Heart left ventricle (tissue), 16 donors: ENCODE results near the gene GYS1. TPM values are rescaled to one million over a fixed set of nuclear protein-coding genes. Genes with fewer than 3 reads are reported as not detected.
A peak's percentile ranks its signal among the peaks of the same experiment; 100 is the strongest.

Experiments
- ATAC-seq, 4 donors: fragments of 200-7000 bp; cut with Tn5 transposase; one replicate each; pipeline ENCODE4 v1.9.1; 2020 to 2022; ENCODE audit warnings: moderate library complexity in 4 of 4, mild to moderate bottlenecking in 3 of 4, moderate number of reproducible peaks in 1 of 4
- DNase-seq, 5 donors: peaks; one replicate each; pipeline ENCODE4 v3.0.0-alpha.2; 2020
- H3K27ac ChIP-seq, 12 donors: fragments of 200-600 bp; sonication (generic) in 4 of 12; one replicate each; pipeline versions ENCODE4 v1.5.0 to v1.8.0; 2016 to 2022; ENCODE audit warnings: mild to moderate bottlenecking in 2 of 12
- H3K27me3 ChIP-seq, 9 donors: fragments of 200-600 bp; sonication (generic) in 2 of 9; one replicate each; pipeline versions ENCODE4 v1.5.1 to v1.8.0; 2016 to 2022; ENCODE audit warnings: mild to moderate bottlenecking in 3 of 9
- H3K36me3 ChIP-seq, 9 donors: fragments of 200-600 bp; sonication (generic) in 2 of 9; one replicate each; pipeline versions ENCODE4 v1.5.0 to v1.8.0; 2018 to 2022; ENCODE audit warnings: mild to moderate bottlenecking in 2 of 9
- H3K4me1 ChIP-seq, 12 donors: fragments of 200-600 bp; sonication (generic) in 4 of 12; one replicate each; pipeline versions ENCODE4 v1.5.0 to v1.8.0; 2016 to 2022; ENCODE audit warnings: mild to moderate bottlenecking in 3 of 12
- H3K4me3 ChIP-seq, 12 donors: fragments of 200-600 bp; sonication (generic) in 4 of 12; one replicate each; pipeline versions ENCODE4 v1.5.0 to v1.8.0; 2017 to 2022; ENCODE audit warnings: mild to moderate bottlenecking in 9 of 12, moderate library complexity in 4 of 12
- H3K9me3 ChIP-seq, 12 donors: fragments of 200-600 bp; sonication (generic) in 4 of 12; one replicate each; pipeline versions ENCODE4 v1.5.0 to v1.8.0; 2016 to 2022; ENCODE audit warnings: mild to moderate bottlenecking in 1 of 12
- POLR2A ChIP-seq, 2 donors: fragments of 450-650 bp; IDR thresholded peaks; one replicate each; pipeline ENCODE4 v1.6.1; 2017; ENCODE audit warnings: antibody characterized with exemption in 2 of 2, mild to moderate bottlenecking in 2 of 2, moderate library complexity in 2 of 2
- WGBS, 4 donors: extraction: QIAGEN DNeasy Blood & Tissue Kit in 2 of 4; methylation state at CpG; one replicate each; pipeline versions ENCODE4 v1.1.5 to v1.1.7; 2013 to 2018; 5-methylcytosine and 5-hydroxymethylcytosine counted together
- intact Hi-C, 10 donors: fragments of 100-400 bp; cut with DNase I; formaldehyde crosslinking; loops; one replicate each; pipeline versions ENCODE4 v1.11.1 to v1.14.2; 2022
- polyA plus RNA-seq, 2 donors: library from polyadenylated mRNA; stranded (reverse); fragments of 200-250 nt; gene quantifications; one replicate each; pipeline ENCODE4 v1.2.3, GENCODE V29; 2013
- total RNA-seq, 9 donors: library from RNA; depleted of rRNA in 2 of 9; stranded (reverse); fragments of >200 nt in 2 of 9; fragmentation: NEBNext Ultra II Directional in 3 of 9; extraction: Animal tissue kit (Norgen Biotek cat#: 25700) in 3 of 9; gene quantifications; one replicate each; pipeline versions ENCODE4 v1.1.0 to v1.2.4, GENCODE V29; 2016 to 2023
- TF ChIP-seq, protein P1 (sequence below), 12 donors: fragments of 200-600 bp; sonication (generic) in 4 of 12; IDR thresholded peaks; one replicate each; pipeline versions ENCODE4 v1.5.0 to v1.8.0; 2018 to 2022; ENCODE audit warnings: antibody characterized with exemption in 12 of 12, mild to moderate bottlenecking in 5 of 12
- donor health status: ischemic (EF 13 %, LVEDD 7.1; RV severe dilation, severe dysfunction).
- donor health status: healthy with polysubstance abuse.
- donor health status: DM: no; HTN: yes; CAD: no.
- donor health status: DM: no; HTN: no; CAD: no.
- donor health status: ischemic (EF 25% LVEDD 6.9; RV normal size, moderate dysfunction).
- donor health status: ischemic (EF 25% LVEDD 5.7; RV mildly dilated, moderate dysfunction).
- donor health status: healthy.
- donor health status: DM: yes; HTN: yes; CAD: no.
- donor health status: ischemic (EF 35%, LVEDD 5.7; RV mildly dilated, moderate dysfunction).
- donor health status: nonischemic (EF 11% LVEDD 7.7; RV severe dilation, severe dysfunction).
- donor health status: DM: yes; HTN: yes; CAD: no.
- donor health status: PGD.
- donor health status: ischemic (EF 29% LVEDD 5.4; RV normal size, mild dysfunction).
- donor health status: nonischemic (EF 23%, LVEDD 6.1; RV moderate dilation, normal function).

GYS1 gene
- total and polyA plus RNA-seq, 11 donors: 114 to 264 (median 170) TPM

DNA sequence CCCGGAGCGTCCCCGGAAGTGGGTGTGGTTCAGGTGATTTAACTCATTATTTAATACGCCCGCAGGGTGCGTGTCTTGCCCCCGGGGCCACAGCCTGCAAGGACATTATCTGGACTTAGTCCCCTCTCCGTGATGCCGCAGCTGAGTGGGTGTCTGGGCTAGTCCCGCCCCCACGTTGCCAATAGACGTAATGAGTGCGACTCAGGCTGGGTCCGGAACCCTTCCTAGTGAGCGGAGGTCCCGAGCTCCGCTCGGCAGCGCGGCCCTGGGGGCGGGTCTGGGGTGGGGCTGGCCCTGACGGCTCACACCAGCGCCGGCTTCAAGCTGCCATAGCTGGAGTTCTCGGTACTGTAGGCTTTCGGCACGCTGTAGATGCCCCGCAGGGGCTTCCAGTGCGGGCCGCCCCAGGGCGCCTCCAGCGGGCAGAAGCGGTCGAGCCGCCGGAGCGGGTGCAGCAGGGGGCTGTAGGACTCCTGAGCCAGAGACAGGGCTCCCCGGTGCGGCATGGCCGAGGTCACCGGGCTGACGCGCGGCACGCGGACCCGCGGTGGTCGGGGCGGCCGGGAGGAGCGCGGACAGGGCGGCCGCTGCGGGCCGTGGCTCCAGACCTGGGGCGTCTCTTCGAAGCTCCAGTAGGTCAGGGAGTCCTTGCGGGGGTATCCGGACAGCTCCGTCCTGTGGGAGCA, 24.7 kb upstream of the GYS1 start:
- DNase-seq (peak; percentile 31 to 77 (median 53)), ATAC-seq (peak in 3 of 4 donors; percentile 51 to 71 (median 69))
- TF ChIP-seq POLR2A (IDR thresholded peaks at IDR 0.05): no peak
- TF ChIP-seq, protein P1, sequence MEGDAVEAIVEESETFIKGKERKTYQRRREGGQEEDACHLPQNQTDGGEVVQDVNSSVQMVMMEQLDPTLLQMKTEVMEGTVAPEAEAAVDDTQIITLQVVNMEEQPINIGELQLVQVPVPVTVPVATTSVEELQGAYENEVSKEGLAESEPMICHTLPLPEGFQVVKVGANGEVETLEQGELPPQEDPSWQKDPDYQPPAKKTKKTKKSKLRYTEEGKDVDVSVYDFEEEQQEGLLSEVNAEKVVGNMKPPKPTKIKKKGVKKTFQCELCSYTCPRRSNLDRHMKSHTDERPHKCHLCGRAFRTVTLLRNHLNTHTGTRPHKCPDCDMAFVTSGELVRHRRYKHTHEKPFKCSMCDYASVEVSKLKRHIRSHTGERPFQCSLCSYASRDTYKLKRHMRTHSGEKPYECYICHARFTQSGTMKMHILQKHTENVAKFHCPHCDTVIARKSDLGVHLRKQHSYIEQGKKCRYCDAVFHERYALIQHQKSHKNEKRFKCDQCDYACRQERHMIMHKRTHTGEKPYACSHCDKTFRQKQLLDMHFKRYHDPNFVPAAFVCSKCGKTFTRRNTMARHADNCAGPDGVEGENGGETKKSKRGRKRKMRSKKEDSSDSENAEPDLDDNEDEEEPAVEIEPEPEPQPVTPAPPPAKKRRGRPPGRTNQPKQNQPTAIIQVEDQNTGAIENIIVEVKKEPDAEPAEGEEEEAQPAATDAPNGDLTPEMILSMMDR (IDR thresholded peaks at IDR 0.05): peak in 9 of 12 donors; percentile 32 to 68 (median 50)
- H3K4me3 ChIP-seq: peak overlapping the region; percentile 15 to 63 (median 52)
- H3K36me3 ChIP-seq: peaks cover 0 to 32% (median 13%) of the 10 kb centered on the region in 9 donors
- H3K27ac ChIP-seq: peak overlapping the region in 1 of 12 donors; percentile 42
- H3K27me3 ChIP-seq: peaks cover 0 to 25% (median 0%) of the 10 kb centered on the region in 9 donors
- peaks cover 0 to 29% (median 16%) of the 10 kb centered on the region in 12 donors for H3K4me1 ChIP-seq
- H3K9me3 ChIP-seq: no peaks in the 10 kb centered on the region
- intact Hi-C loops: no loop called here
- WGBS, 4 donors: 1 to 2% (median 1%) methylated on average over 25 to 62 of the region's 62 CpGs

- ATAC-seq (no peak), DNase-seq (no peak)
- H3K4me3 ChIP-seq: peak within 1 kb of the TSS; percentile 15 to 63 (median 52)
- intact Hi-C loops: no loop called here
- H3K27ac ChIP-seq: peak within 1 kb of the TSS in 1 of 12 donors; percentile 42
- H3K36me3 ChIP-seq: peaks cover 0 to 38% (median 17%) of the 10 kb centered on the region in 9 donors
- no peak for TF ChIP-seq POLR2A (IDR thresholded peaks at IDR 0.05)
- TF ChIP-seq, protein P1 (IDR thresholded peaks at IDR 0.05): no peak
- 76 to 83% (median 77%) methylated on average over 10 to 17 of the region's 17 CpGs for WGBS, 4 donors
- no peaks in the 10 kb centered on the region for H3K9me3 ChIP-seq
- peaks cover 0 to 25% (median 0%) of the 10 kb centered on the region in 9 donors for H3K27me3 ChIP-seq
- H3K4me1 ChIP-seq: peaks cover 0 to 29% (median 16%) of the 10 kb centered on the region in 12 donors
Measured at GRCh38 chr19:49017041-49017665, 24.0 kb upstream of the GYS1 start, which contains the start of gene LHB. TSS of gene LHB (minus strand) at chr19:49017091. CDS start at chr19:49017081, 10 bp downstream.

DNA sequence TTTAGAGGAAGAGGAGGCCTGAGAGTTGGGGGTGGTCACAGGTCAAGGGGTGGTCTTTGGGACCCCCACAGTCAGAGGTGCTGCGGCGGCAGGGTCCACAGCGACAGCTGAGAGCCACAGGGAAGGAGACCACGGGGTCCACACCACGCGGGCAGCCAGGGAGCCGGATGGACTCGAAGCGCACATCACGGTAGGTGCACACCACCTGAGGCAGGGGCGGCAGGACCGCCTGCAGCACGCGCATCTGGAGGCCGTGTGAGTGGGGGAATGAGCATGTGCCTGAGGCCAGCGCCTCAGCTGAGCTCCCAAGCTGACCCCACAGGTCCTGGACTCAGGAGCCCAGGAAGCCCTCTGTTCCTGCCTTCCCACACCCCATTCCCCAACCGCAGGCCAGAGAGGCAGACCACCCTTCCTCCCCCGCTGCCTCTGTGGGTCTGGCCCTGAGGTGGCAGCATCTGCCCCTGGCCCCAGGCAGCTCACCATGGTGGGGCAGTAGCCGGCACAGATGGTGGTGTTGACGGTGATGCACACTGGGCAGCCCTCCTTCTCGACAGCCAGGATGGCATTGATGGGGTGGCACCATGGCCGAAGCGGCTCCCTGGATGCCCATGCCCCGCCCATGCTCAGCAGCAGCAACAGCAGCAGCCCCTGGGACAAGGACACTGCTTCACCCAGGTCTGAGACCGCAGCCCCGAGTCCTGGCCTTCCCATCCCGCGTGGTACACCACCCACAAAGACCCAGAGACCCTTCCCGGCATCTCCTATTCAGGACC, 23.1 kb upstream of the GYS1 start:
- no peak for DNase-seq
- 95 to 100% (median 96%) methylated on average over 11 to 26 of the region's 29 CpGs for WGBS, 4 donors

More for the DNA sequence above, 23.1 kb upstream of the GYS1 start:
- TF ChIP-seq POLR2A (IDR thresholded peaks at IDR 0.05): no peak
- TF ChIP-seq, protein P1 (IDR thresholded peaks at IDR 0.05): no peak
- intact Hi-C loops: no loop called here
- Histone ChIP-seq H3K9me3 (no peaks in the 10 kb centered on the region), H3K36me3 (peaks cover 0 to 47% (median 26%) of the 10 kb centered on the region in 9 donors), H3K4me1 (peaks cover 0 to 29% (median 16%) of the 10 kb centered on the region in 12 donors), H3K4me3 (no peak overlapping the region), H3K27me3 (peaks cover 0 to 25% (median 0%) of the 10 kb centered on the region in 9 donors), H3K27ac (no peak overlapping the region)
- no peak for ATAC-seq
